Subcutaneous abdominal adipose tissue (tissue), 5 donors: ENCODE data around the gene PKP4.
A peak's percentile ranks its signal among the peaks of the same experiment; 100 is the strongest.

ENCODE experiments used
- H3K27ac ChIP-seq: one replicate; pipeline ENCODE4 v1.7.0; 2013; ENCODE audit warnings: low read depth, mild to moderate bottlenecking, inconsistent platforms, low read length, moderate library complexity
- H3K27me3 ChIP-seq, 5 donors: one replicate each; pipeline ENCODE4 v1.7.0; 2013; ENCODE audit warnings: low read length in 5 of 5, inconsistent platforms in 1 of 5; ENCODE audit not compliant: control insufficient read depth in 5 of 5, insufficient read depth in 4 of 5
- H3K36me3 ChIP-seq, 5 donors: one replicate each; pipeline ENCODE4 v1.7.0; 2013; ENCODE audit warnings: low read length in 5 of 5; ENCODE audit not compliant: control insufficient read depth in 5 of 5, insufficient read depth in 5 of 5
- H3K4me1 ChIP-seq, 5 donors: one replicate each; pipeline ENCODE4 v1.7.0; 2013; ENCODE audit warnings: low read length in 5 of 5, mild to moderate bottlenecking in 3 of 5, moderate library complexity in 1 of 5; ENCODE audit not compliant: control insufficient read depth in 5 of 5, insufficient read depth in 5 of 5
- H3K4me3 ChIP-seq, 5 donors: one replicate each; pipeline ENCODE4 v1.7.0; 2013; ENCODE audit warnings: low read length in 5 of 5, low read depth in 1 of 5
- H3K9ac ChIP-seq, 5 donors: one replicate each; pipeline ENCODE4 v1.7.0; 2013; ENCODE audit warnings: low read length in 5 of 5, mild to moderate bottlenecking in 4 of 5, moderate library complexity in 3 of 5
- H3K9me3 ChIP-seq, 5 donors: one replicate each; pipeline ENCODE4 v1.7.0; 2013; ENCODE audit warnings: low read length in 5 of 5; ENCODE audit not compliant: control insufficient read depth in 5 of 5
- donor health status: healthy.
- donor health status: healthy.
- donor health status: healthy.
- donor health status: healthy.
- donor health status: healthy.

Gene PKP4

GRCh38 chr2:158599609-158600008 lies 142.9 kb downstream of the PKP4 start:
- Histone ChIP-seq H3K27ac (peak overlapping the region; percentile 38), H3K4me1 (peaks cover 0 to 14% (median 9%) of the 10 kb centered on the region in 5 donors), H3K9ac (no peak overlapping the region), H3K4me3 (no peak overlapping the region), H3K27me3 (no peaks in the 10 kb centered on the region), H3K9me3 (no peaks in the 10 kb centered on the region), H3K36me3 (peaks cover 0 to 4% (median 0%) of the 10 kb centered on the region in 5 donors)

- H3K27ac ChIP-seq = peak overlapping the region; percentile 38
- H3K27me3 ChIP-seq = no peaks in the 10 kb centered on the region
- peaks cover 0 to 14% (median 9%) of the 10 kb centered on the region in 5 donors for H3K4me1 ChIP-seq
- H3K9ac ChIP-seq = no peak overlapping the region
- peaks cover 0 to 3% (median 0%) of the 10 kb centered on the region in 5 donors for H3K36me3 ChIP-seq
- no peaks in the 10 kb centered on the region for H3K9me3 ChIP-seq
- no peak overlapping the region for H3K4me3 ChIP-seq
These were observed 143.5 kb downstream of the PKP4 start for GRCh38 chr2:158600155-158600802.

GRCh38 chr2:158602027-158602426 lies 145.3 kb downstream of the PKP4 start:
- Histone ChIP-seq H3K9me3 (no peaks in the 10 kb centered on the region), H3K27ac (no peak overlapping the region), H3K27me3 (no peaks in the 10 kb centered on the region), H3K4me3 (no peak overlapping the region), H3K9ac (no peak overlapping the region), H3K36me3 (peaks cover 0 to 3% (median 0%) of the 10 kb centered on the region in 5 donors), H3K4me1 (peaks cover 0 to 14% (median 9%) of the 10 kb centered on the region in 5 donors)

- Histone ChIP-seq H3K4me3 (no peak overlapping the region), H3K36me3 (peaks cover 0 to 3% (median 0%) of the 10 kb centered on the region in 5 donors), H3K9me3 (no peaks in the 10 kb centered on the region), H3K4me1 (peaks cover 0 to 20% (median 9%) of the 10 kb centered on the region in 5 donors), H3K27ac (no peak overlapping the region), H3K9ac (no peak overlapping the region), H3K27me3 (no peaks in the 10 kb centered on the region)
These were observed 146.5 kb downstream of the PKP4 start for GRCh38 chr2:158603205-158603604.

GRCh38 chr2:158603986-158604385 lies 147.2 kb downstream of the PKP4 start:
- H3K9me3 ChIP-seq = no peaks in the 10 kb centered on the region
- H3K4me3 ChIP-seq = no peak overlapping the region
- peaks cover 0 to 20% (median 7%) of the 10 kb centered on the region in 5 donors for H3K4me1 ChIP-seq
- H3K27me3 ChIP-seq = no peaks in the 10 kb centered on the region
- no peak overlapping the region for H3K27ac ChIP-seq
- H3K9ac ChIP-seq = no peak overlapping the region
- H3K36me3 ChIP-seq = peaks cover 0 to 3% (median 0%) of the 10 kb centered on the region in 5 donors

- no peak overlapping the region for H3K4me3 ChIP-seq
- H3K36me3 ChIP-seq = no peaks in the 10 kb centered on the region
These were observed 153.3 kb downstream of the PKP4 start for GRCh38 chr2:158610059-158610458.

GRCh38 chr2:158616480-158617000 lies 159.8 kb downstream of the PKP4 start:
- Histone ChIP-seq H3K27me3 (no peaks in the 10 kb centered on the region), H3K4me3 (no peak overlapping the region), H3K9ac (no peak overlapping the region), H3K4me1 (no peaks in the 10 kb centered on the region), H3K27ac (no peak overlapping the region), H3K9me3 (no peaks in the 10 kb centered on the region), H3K36me3 (peaks cover 0 to 12% (median 6%) of the 10 kb centered on the region in 5 donors)

More at GRCh38 chr2:158610059-158610458, 153.3 kb downstream of the PKP4 start:
- no peaks in the 10 kb centered on the region for H3K9me3 ChIP-seq
- no peak overlapping the region for H3K27ac ChIP-seq
- no peaks in the 10 kb centered on the region for H3K27me3 ChIP-seq
- H3K4me1 ChIP-seq = peaks cover 0 to 6% (median 0%) of the 10 kb centered on the region in 5 donors
- H3K9ac ChIP-seq = no peak overlapping the region

- Histone ChIP-seq H3K36me3 (peaks cover 7 to 30% (median 23%) of the 10 kb centered on the region in 5 donors), H3K27me3 (no peaks in the 10 kb centered on the region), H3K4me1 (no peaks in the 10 kb centered on the region)
These were observed 162.2 kb downstream of the PKP4 start for GRCh38 chr2:158618891-158619490.

GRCh38 chr2:158619496-158619895 lies 162.7 kb downstream of the PKP4 start:
- Histone ChIP-seq H3K27ac (no peak overlapping the region), H3K27me3 (no peaks in the 10 kb centered on the region), H3K9ac (no peak overlapping the region), H3K36me3 (peaks cover 7 to 35% (median 23%) of the 10 kb centered on the region in 5 donors), H3K9me3 (no peaks in the 10 kb centered on the region), H3K4me1 (no peaks in the 10 kb centered on the region), H3K4me3 (no peak overlapping the region)

More at GRCh38 chr2:158618891-158619490, 162.2 kb downstream of the PKP4 start:
- no peaks in the 10 kb centered on the region for H3K9me3 ChIP-seq
- no peak overlapping the region for H3K9ac ChIP-seq
- no peak overlapping the region for H3K4me3 ChIP-seq
- H3K27ac ChIP-seq = no peak overlapping the region

- Histone ChIP-seq H3K9ac (no peak overlapping the region), H3K27ac (no peak overlapping the region), H3K36me3 (peaks cover 7 to 47% (median 31%) of the 10 kb centered on the region in 5 donors), H3K4me1 (no peaks in the 10 kb centered on the region), H3K9me3 (no peaks in the 10 kb centered on the region), H3K4me3 (no peak overlapping the region), H3K27me3 (no peaks in the 10 kb centered on the region)
These were observed 163.9 kb downstream of the PKP4 start for GRCh38 chr2:158620656-158621055.
